Measurements from ENCODE around the gene GALNT2. TPM values are rescaled to one million over a fixed set of nuclear protein-coding genes. Genes with fewer than 3 reads are reported as not detected.
A peak's percentile ranks its signal among the peaks of the same experiment; 100 is the strongest.

Gene GALNT2
- total and polyA plus RNA-seq, 10 of the 15 experiments (the other 5 are each of a cell fraction or from before 2014, with no cell fraction given) = 0.52 to 27.7 (median 16.3) TPM

DNA sequence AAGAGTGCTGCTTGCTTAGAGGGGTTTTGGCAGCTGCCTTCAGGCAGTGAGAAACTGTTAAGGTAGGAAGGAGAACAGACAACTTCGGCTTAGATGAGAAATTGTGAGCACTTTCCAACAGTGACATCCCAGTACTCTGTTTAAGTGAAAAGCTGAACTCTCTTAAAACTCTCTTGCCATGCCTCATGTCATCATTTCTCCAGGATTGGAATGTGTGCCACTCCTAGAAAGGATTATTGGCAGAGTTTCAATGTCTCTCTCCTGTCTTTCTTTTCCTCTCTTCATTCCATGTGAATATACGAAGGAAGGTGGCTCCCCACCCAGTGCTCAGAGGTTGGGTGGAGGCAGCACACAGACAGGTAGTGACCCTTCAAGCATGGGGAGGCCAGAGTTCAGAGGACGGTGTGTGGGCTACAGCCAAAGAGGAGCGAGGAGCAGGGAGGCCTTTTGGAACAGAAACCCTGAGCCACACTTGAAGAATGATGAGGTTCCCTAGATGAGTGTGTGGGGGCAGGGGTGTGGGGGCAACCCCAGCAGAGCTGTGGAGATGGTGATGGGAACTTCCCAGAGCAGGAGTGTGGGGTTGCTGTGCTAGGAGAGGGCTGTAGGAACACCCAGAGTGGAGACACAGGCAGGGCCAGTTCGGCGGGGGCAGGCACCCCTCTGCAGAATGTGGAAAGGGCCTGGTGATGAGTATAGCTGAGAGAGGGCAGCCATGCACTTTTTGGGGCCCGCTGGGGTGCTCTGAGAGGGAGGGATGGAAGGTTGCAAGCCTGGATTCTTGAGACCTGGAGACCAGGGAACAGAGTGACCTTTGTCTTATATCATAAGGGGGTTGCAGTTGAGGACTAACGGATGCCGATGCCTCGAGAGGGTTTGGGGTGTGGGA lies 58.8 kb downstream of the GALNT2 start (continued):
- TF ChIP-seq, protein P1, sequence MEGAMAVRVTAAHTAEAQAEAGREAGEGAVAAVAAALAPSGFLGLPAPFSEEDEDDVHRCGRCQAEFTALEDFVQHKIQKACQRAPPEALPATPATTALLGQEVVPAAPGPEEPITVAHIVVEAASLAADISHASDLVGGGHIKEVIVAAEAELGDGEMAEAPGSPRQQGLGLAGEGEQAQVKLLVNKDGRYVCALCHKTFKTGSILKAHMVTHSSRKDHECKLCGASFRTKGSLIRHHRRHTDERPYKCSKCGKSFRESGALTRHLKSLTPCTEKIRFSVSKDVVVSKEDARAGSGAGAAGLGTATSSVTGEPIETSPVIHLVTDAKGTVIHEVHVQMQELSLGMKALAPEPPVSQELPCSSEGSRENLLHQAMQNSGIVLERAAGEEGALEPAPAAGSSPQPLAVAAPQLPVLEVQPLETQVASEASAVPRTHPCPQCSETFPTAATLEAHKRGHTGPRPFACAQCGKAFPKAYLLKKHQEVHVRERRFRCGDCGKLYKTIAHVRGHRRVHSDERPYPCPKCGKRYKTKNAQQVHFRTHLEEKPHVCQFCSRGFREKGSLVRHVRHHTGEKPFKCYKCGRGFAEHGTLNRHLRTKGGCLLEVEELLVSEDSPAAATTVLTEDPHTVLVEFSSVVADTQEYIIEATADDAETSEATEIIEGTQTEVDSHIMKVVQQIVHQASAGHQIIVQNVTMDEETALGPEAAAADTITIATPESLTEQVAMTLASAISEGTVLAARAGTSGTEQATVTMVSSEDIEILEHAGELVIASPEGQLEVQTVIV (IDR thresholded peaks at IDR 0.05; ENCODE audit: borderline replicate concordance, partially characterized antibody) = no peak
- TF ChIP-seq EED (IDR thresholded peaks at IDR 0.05; ENCODE audit: low read depth) = 0 out of 2 replicates have a peak, but pooled peaks have one; percentile 35
- TF ChIP-seq, protein P2, sequence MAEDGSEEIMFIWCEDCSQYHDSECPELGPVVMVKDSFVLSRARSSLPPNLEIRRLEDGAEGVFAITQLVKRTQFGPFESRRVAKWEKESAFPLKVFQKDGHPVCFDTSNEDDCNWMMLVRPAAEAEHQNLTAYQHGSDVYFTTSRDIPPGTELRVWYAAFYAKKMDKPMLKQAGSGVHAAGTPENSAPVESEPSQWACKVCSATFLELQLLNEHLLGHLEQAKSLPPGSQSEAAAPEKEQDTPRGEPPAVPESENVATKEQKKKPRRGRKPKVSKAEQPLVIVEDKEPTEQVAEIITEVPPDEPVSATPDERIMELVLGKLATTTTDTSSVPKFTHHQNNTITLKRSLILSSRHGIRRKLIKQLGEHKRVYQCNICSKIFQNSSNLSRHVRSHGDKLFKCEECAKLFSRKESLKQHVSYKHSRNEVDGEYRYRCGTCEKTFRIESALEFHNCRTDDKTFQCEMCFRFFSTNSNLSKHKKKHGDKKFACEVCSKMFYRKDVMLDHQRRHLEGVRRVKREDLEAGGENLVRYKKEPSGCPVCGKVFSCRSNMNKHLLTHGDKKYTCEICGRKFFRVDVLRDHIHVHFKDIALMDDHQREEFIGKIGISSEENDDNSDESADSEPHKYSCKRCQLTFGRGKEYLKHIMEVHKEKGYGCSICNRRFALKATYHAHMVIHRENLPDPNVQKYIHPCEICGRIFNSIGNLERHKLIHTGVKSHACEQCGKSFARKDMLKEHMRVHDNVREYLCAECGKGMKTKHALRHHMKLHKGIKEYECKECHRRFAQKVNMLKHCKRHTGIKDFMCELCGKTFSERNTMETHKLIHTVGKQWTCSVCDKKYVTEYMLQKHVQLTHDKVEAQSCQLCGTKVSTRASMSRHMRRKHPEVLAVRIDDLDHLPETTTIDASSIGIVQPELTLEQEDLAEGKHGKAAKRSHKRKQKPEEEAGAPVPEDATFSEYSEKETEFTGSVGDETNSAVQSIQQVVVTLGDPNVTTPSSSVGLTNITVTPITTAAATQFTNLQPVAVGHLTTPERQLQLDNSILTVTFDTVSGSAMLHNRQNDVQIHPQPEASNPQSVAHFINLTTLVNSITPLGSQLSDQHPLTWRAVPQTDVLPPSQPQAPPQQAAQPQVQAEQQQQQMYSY (CRISPR knock-in tag; IDR thresholded peaks at IDR 0.05) = no peak
- TF ChIP-seq TARDBP (IDR thresholded peaks at IDR 0.05; ENCODE audit: borderline replicate concordance) = no peak
